ENCODE results near the gene NLRC3. TPM values are rescaled to one million over a fixed set of nuclear protein-coding genes. Genes with fewer than 3 reads are reported as not detected.

Gene NLRC3, protein sequence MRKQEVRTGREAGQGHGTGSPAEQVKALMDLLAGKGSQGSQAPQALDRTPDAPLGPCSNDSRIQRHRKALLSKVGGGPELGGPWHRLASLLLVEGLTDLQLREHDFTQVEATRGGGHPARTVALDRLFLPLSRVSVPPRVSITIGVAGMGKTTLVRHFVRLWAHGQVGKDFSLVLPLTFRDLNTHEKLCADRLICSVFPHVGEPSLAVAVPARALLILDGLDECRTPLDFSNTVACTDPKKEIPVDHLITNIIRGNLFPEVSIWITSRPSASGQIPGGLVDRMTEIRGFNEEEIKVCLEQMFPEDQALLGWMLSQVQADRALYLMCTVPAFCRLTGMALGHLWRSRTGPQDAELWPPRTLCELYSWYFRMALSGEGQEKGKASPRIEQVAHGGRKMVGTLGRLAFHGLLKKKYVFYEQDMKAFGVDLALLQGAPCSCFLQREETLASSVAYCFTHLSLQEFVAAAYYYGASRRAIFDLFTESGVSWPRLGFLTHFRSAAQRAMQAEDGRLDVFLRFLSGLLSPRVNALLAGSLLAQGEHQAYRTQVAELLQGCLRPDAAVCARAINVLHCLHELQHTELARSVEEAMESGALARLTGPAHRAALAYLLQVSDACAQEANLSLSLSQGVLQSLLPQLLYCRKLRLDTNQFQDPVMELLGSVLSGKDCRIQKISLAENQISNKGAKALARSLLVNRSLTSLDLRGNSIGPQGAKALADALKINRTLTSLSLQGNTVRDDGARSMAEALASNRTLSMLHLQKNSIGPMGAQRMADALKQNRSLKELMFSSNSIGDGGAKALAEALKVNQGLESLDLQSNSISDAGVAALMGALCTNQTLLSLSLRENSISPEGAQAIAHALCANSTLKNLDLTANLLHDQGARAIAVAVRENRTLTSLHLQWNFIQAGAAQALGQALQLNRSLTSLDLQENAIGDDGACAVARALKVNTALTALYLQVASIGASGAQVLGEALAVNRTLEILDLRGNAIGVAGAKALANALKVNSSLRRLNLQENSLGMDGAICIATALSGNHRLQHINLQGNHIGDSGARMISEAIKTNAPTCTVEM
- not detected in 2 replicates for polyA plus RNA-seq (2012; rRNA removed)
- polyA plus RNA-seq (2012; cell fraction: cytosol; rRNA removed) = under 0.01 TPM in 1 of 2 replicates, not detected in the other
- 0.02 TPM in 1 of 2 replicates, not detected in the other for polyA plus RNA-seq (2012; cell fraction: nucleus; rRNA removed)

DNA sequence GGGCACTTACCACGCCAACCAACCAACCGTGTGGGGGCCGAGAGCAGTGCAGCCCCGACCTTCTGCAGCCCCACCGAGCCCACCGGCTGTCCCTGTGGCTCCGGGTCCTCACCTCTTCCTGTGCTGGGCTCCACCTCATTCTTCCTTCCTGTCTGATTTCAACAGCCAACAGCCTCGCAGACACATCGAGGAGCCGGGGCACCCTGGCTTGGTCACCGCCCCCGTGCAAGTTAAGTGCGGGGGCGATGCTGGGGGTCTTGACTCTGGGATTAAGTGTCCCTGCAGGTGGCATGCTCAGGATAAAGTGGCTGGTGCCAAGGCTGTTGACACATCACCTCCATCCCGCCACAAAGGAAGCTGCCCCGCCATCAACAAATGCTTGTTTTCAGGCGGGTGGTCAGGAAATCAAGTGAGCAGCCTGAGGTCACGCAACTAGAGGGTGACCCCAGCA lies at the start of gene NLRC3:
NLRC3 (minus strand) TSS at position 102 of the 451 bp plus-strand sequence. CDS start 12,367 bp downstream, outside the sequence.
- H2AFZ ChIP-seq (ENCODE audit: low read depth) = no peak within 1 kb of the TSS
- H3K9me2 ChIP-seq = no peaks in the 10 kb centered on the region
- no peaks in the 10 kb centered on the region for H3K36me3 ChIP-seq (replicated peaks in 1 of 2; ENCODE audit: control insufficient read depth in 1 of 2, insufficient read depth in 2 of 2, low read length in 1 of 2)
- no peaks in the 10 kb centered on the region for H3K79me2 ChIP-seq (ENCODE audit: insufficient read depth)
- POLR2A ChIA-PET = no interaction called here
- CTCF ChIA-PET = no interaction called here
- no peaks in the 10 kb centered on the region; a peak in 1 of 4 replicates for H3K4me1 ChIP-seq (ENCODE audit: control insufficient read depth in 1 of 2, insufficient read depth in 2 of 2, low read depth in 1 of 2, low read length in 1 of 2)
- DNase-seq = no peak
- H3K9ac ChIP-seq = no peak within 1 kb of the TSS
- WGBS (ENCODE audit: low lambda C conversion rate) = 86% methylated on average over 12 of the region's 18 CpGs
- no peaks in the 10 kb centered on the region for H3F3A ChIP-seq (replicated peaks; ENCODE audit: insufficient read depth)
- no peaks in the 10 kb centered on the region for H3K9me3 ChIP-seq
- no peak within 1 kb of the TSS for H3K27ac ChIP-seq (ENCODE audit: low read depth in 2 of 2, low read length in 1 of 2)
- H3K4me3 ChIP-seq (ENCODE audit: low read depth in 2 of 2, low read length in 1 of 2) = no peak within 1 kb of the TSS
- no peaks in the 10 kb centered on the region for H4K20me1 ChIP-seq (ENCODE audit: insufficient read depth)
- no peak within 1 kb of the TSS for H3K4me2 ChIP-seq
- H3K27me3 ChIP-seq (ENCODE audit: insufficient read depth) = no peaks in the 10 kb centered on the region
- no peak for TF ChIP-seq YY1 (IDR thresholded peaks at IDR 0.05; ENCODE audit: low read depth)
- TF ChIP-seq PBX3 (IDR thresholded peaks at IDR 0.05) = no peak
- TF ChIP-seq TEAD4 (IDR thresholded peaks at IDR 0.05; ENCODE audit: borderline replicate concordance, insufficient read depth) = no peak
- no peak for TF ChIP-seq REST (IDR thresholded peaks at IDR 0.05; ENCODE audit: low read depth, low read length)
- TF ChIP-seq IRF3 (IDR thresholded peaks at IDR 0.05; ENCODE audit: low read depth, low read length) = no peak
- no peak for TF ChIP-seq GABPA (IDR thresholded peaks at IDR 0.05; ENCODE audit: low read depth)
- no peak for TF ChIP-seq EP300 (IDR thresholded peaks at IDR 0.05; ENCODE audit: borderline replicate concordance in 1 of 2, low read depth in 1 of 2, low read length in 1 of 2)
- TF ChIP-seq POLR2AphosphoS5 (IDR thresholded peaks at IDR 0.05; ENCODE audit: low read depth, low read length) = no peak
- no peak for TF ChIP-seq NRF1 (IDR thresholded peaks at IDR 0.05; ENCODE audit: low read depth, low read length)
